ENCODE data around the gene GOLGA1.
"Not testable (repeated sequence)": the region's sequence is repeated elsewhere in the genome, so short reads cannot be mapped to it uniquely, and the experiment has no call there.

The GOLGA1 gene

DNA sequence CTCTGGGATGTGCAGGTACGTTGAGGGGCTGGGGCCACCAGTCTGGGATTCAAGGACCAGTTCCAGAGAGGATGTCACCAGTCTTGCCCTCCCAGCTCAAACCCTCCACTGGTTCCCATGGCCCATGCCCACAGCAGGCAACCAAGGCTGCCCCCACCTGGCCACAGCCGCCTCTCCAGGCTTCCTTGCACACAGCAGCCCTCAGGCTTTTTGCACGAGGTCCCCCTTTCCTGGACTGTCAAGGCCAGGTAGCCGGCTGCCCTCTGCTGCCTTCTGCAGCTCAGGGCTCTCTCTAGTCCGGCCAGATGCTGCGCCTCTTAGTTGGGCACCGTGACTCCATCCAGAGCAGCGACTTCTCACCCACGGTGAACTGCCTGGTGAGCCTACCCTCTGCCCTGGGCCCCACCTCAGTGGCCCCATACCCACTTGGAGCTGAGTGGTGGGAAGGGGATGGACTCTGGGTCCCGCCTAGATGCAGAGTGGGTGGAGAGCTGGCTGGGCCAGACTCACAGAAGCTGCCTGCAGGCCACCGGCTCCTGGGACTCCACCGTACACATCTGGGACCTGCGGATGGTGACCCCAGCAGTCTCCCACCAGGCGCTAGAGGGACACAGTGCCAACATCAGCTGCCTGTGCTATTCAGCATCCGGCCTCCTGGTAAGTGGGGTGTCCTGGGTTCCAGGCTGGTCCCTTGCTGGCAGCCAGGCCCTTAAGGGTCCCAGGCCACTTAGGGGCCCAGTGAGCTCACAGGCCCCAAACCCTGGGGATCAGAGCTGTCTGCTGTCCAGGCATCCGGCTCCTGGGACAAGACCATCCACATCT, 84.7 kb downstream of the GOLGA1 start:
- in situ Hi-C loops (cut with MboI; ENCODE audit: low sequenced_read_pairs), result no loop called here

DNA sequence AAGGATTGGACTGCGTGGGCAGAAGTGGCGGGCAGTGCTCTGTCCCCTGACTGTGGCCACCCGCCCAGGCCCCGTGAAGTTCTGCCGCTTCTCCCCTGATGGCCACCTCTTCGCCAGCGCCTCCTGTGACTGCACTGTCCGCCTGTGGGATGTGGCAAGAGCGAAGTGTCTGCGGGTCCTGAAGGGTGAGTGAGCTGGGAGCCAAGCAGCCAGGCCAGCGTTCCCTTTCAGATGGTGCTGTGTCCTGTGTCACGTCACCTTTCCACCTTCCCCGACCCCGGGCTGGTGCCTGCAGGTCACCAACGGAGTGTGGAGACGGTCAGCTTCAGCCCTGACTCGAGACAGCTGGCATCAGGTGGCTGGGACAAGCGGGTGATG, 85.3 kb downstream of the GOLGA1 start:
- Histone ChIP-seq H3K4me1 (peaks cover 18% of the 10 kb centered on the region), H3K9me3 (no peaks in the 10 kb centered on the region), H3K36me3 (replicated peaks) (peaks cover 44% of the 10 kb centered on the region), H3K4me3 (no peak overlapping the region), H3K27me3 (ENCODE audit: low read depth) (no peaks in the 10 kb centered on the region)
- in situ Hi-C loops (cut with MboI; ENCODE audit: low sequenced_read_pairs), result no loop called here
- no peak for DNase-seq (ENCODE audit: low spot score in 2 of 2)

More for the DNA sequence above, 84.7 kb downstream of the GOLGA1 start:
- peaks cover 50% of the 10 kb centered on the region for H3K36me3 ChIP-seq (replicated peaks)
- H3K27me3 ChIP-seq (ENCODE audit: low read depth), result no peaks in the 10 kb centered on the region
- H3K4me3 ChIP-seq, result no peak overlapping the region
- DNase-seq (ENCODE audit: low spot score in 2 of 2), result peak in 1 of 2 experiments; percentile 74
- H3K9me3 ChIP-seq, result no peaks in the 10 kb centered on the region
- peaks cover 18% of the 10 kb centered on the region for H3K4me1 ChIP-seq

DNA sequence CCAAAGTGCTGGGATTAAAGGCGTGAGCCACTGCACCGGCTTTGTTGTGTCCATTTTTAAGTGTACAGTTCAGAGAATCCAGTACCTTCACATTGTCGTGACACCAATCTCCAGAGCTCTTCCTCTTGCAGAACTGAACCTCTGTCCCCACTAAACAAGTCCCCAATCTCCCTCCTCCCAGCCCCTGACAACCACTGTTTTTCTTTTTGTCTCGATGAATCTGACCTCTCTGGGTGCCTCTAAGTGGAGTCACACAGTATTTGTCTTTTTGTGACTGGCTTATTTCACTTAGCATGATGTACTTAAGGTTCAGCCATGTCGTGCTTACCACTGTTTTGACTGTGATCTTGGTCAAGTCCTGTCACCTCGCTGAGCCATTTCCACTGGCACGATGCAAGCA, 86.1 kb downstream of the GOLGA1 start:
- no peaks in the 10 kb centered on the region for H3K27me3 ChIP-seq (ENCODE audit: low read depth)
- no peak overlapping the region for H3K4me3 ChIP-seq
- peaks cover 36% of the 10 kb centered on the region for H3K36me3 ChIP-seq (replicated peaks)
- H3K9me3 ChIP-seq, result no peaks in the 10 kb centered on the region
- DNase-seq (ENCODE audit: low spot score in 2 of 2), result no peak
- in situ Hi-C loops (cut with MboI; ENCODE audit: low sequenced_read_pairs), result loop anchor here (5.0 kb wide), 1 partner anchor 83 kb away; the partner anchor contains the start of gene NR6A1
- peaks cover 12% of the 10 kb centered on the region for H3K4me1 ChIP-seq

DNA sequence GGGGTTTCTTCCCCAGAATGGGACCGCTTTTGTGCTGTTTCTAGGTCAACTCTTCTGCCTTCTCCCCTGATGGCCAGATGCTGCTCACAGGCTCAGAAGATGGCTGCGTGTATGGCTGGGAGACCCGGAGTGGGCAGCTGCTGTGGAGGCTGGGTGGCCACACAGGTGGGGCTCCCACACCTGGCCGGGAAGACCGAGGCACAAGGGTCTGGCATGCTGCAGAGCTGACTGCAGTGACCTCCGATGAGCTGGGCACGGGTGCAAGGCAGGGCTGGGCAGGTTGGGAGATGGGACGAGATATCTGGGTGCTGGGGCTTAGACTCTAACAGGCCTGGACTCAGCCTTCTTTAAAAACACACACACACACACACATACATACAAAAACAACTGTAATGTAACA, 86.7 kb downstream of the GOLGA1 start:
- Histone ChIP-seq H3K27me3 (ENCODE audit: low read depth) (no peaks in the 10 kb centered on the region), H3K4me1 (peaks cover 8% of the 10 kb centered on the region), H3K36me3 (replicated peaks) (peaks cover 30% of the 10 kb centered on the region), H3K9me3 (no peaks in the 10 kb centered on the region), H3K4me3 (no peak overlapping the region)
- in situ Hi-C loops (cut with MboI; ENCODE audit: low sequenced_read_pairs), result loop anchor here (5.0 kb wide), 1 partner anchor 82 kb away; the partner anchor contains the start of gene NR6A1
- no peak for DNase-seq (ENCODE audit: low spot score in 2 of 2)

DNA sequence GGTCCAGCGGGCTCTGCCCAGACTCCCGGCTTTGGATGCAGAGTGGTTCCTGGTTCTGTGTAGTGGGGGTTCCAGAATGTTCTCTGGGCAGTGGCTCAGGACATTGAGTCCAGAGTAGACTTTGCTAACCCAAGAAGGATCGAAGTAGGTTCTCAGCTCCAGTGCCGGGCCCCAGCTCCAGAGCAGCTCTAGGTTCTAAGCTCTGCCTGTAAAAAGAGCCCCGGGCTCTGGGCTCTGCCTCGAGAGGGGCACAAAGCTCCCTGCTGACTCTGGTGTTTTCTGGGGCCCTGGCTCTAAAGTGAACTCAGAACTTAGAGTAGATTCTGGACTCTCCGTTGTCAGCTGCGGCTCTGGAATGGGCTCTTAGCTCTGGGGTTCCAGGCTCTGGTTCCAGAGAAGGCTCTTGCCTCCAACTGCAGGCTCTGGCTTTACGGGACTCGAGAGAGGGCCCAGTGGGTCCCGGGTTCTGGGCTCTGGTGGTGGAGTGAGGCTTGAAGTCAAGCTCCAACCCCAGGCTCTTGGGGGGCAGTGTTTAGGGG, 87.2 kb downstream of the GOLGA1 start:
- in situ Hi-C loops (cut with MboI; ENCODE audit: low sequenced_read_pairs), result loop anchor here (5.0 kb wide), 1 partner anchor 81 kb away; the partner anchor contains the start of gene NR6A1
- Histone ChIP-seq H3K9me3 (no peaks in the 10 kb centered on the region), H3K27me3 (ENCODE audit: low read depth) (no peaks in the 10 kb centered on the region), H3K4me3 (peak overlapping the region; percentile 40), H3K36me3 (replicated peaks) (peaks cover 25% of the 10 kb centered on the region), H3K4me1 (peaks cover 8% of the 10 kb centered on the region)
- no peak for DNase-seq (ENCODE audit: low spot score in 2 of 2)

DNA sequence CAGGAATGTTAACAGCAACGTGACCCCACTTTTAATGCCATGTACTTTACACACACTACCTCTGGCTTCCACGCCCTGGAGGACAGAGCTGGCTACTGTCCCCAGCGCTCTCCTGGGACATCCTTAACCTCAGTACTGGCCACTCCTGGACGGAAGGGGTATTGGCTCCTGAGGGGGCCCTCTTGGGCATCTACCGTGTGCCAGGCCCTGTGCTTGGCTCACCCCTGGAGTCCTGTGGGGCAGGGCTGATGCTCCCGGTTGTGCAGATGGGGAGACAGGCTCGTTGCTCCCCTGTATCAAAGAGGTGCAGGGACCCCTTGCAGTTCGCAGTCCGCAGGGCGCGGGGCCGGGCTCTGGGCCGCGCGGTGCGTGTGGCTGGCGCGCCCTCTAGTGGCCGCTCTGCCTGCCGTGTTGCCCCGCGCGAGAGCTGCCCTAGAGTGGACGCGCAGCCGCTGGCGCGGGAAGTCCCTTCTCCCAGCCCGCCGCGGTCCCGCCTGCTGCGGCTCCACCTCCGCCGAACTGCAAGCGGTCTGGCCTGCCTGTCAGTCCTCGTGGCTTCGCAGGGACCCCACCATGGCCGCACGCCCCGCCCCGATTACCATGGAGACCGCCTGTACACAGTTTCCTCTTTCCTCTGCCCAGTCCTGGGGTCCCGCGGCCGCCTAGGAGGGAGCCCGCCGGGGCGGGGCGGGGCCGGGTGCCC, 87.9 kb downstream of the GOLGA1 start, which contains the start of gene WDR38:
Gene WDR38 (plus strand): TSS at position 632 of the 703 bp plus-strand sequence. CDS start 72 bp downstream, outside the sequence.
- H3K4me1 ChIP-seq, result peaks cover 8% of the 10 kb centered on the region
- no peaks in the 10 kb centered on the region for H3K9me3 ChIP-seq
- peak; percentile 65 to 83 for DNase-seq (ENCODE audit: low spot score in 2 of 2)
- peaks cover 18% of the 10 kb centered on the region for H3K36me3 ChIP-seq (replicated peaks)
- H3K4me3 ChIP-seq, result peak within 1 kb of the TSS; percentile 40
- in situ Hi-C loops (cut with MboI; ENCODE audit: low sequenced_read_pairs), result loop anchor here (5.0 kb wide), 1 partner anchor 81 kb away; the partner anchor contains the start of gene NR6A1
- H3K27me3 ChIP-seq (ENCODE audit: low read depth), result no peaks in the 10 kb centered on the region

DNA sequence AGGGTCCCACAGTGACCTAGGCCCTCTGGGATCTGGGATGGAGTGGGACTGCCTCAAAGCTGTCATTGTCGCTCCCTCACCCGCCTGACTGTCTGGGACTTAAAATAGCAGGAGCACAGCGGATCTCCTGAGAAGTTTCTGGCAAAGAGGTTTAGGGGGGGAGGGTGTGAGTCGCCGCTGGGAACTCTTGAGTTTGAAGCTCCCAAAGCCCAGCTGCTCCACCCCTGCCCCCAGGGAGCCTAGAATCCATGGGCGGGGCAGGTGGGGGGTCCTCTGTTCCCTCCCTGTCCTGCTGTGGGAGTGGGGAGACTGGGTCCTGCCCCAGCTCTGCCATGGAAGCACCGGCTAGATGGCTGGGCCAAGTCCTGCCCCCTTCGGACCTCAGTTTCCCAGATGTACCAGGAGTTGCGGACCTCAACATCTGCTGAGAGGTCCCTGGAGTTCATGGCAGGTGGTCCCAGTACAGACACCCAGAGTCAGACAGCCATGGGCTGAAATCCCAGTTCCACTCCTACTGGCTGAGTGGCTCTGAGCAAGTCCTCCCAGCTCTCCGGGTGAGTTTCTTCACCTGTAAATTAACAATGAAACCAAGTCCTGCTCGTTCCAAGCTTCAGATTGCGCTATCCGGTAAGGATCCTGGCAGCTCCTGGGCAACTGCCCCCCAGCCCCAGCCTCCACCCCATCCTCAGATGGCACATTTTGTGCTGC, 88.6 kb downstream of the GOLGA1 start:
- in situ Hi-C loops (cut with MboI; ENCODE audit: low sequenced_read_pairs), result loop anchor here (5.0 kb wide), 1 partner anchor 80 kb away; the partner anchor contains the start of gene NR6A1
- H3K4me3 ChIP-seq, result peak overlapping the region; percentile 40; the same call in 1 of the 2 replicates
- no peaks in the 10 kb centered on the region for H3K27me3 ChIP-seq (ENCODE audit: low read depth)
- peaks cover 8% of the 10 kb centered on the region for H3K4me1 ChIP-seq
- DNase-seq (ENCODE audit: low spot score in 2 of 2), result no peak
- H3K9me3 ChIP-seq, result no peaks in the 10 kb centered on the region
- peaks cover 11% of the 10 kb centered on the region for H3K36me3 ChIP-seq (replicated peaks)

DNA sequence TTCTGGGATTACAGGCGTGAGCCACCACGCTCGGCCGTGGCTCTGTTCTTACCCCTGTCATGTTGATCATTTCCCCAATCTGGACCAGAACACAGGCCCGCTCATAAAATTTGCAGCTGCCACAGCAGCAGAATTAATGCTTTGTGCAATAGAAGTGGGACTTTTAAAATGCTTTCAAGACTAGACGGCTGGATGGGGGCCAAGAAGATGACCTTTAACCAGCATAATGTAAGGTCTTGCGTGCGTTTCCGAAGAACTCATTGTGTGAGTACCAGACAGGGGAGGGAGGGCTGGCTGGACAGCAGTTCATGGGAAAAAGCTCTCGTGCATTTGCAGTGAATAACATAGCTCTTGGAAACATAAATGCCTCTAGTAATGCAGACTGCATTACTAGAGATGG, 91.1 kb downstream of the GOLGA1 start:
- no peak overlapping the region for H3K4me3 ChIP-seq
- H3K27me3 ChIP-seq (ENCODE audit: low read depth), result no peaks in the 10 kb centered on the region
- no peaks in the 10 kb centered on the region for H3K36me3 ChIP-seq (replicated peaks)
- in situ Hi-C loops (cut with MboI; ENCODE audit: low sequenced_read_pairs), result loop anchor here (5.0 kb wide), 1 partner anchor 78 kb away; the partner anchor contains the start of gene NR6A1
- DNase-seq (ENCODE audit: low spot score in 2 of 2), result peak in 1 of 2 experiments; percentile 57
- H3K9me3 ChIP-seq, result no peaks in the 10 kb centered on the region
- H3K4me1 ChIP-seq, result peaks cover 8% of the 10 kb centered on the region

DNA sequence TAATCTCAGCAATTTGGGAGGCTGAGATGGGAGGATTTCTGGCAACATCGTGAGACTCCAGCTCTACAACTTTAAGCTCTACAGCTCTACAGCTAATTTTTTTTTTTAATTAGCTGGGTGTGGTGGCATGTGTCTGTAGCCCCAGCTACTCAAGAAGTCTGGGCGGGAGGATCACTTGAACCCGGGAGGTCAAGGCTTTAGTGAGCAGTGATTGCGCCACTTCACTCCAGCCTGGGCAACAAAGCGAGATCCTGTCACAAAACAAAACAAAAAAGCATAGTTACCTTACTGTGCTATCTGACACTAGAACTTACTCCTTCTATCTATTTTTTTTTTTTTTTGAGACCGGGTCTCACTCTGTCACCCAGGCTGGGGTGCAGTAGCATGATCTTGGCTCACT, 93.9 kb downstream of the GOLGA1 start:
- no peaks in the 10 kb centered on the region for H3K36me3 ChIP-seq (replicated peaks)
- no peaks in the 10 kb centered on the region for H3K4me1 ChIP-seq
- no peaks in the 10 kb centered on the region for H3K27me3 ChIP-seq (ENCODE audit: low read depth)
- DNase-seq (ENCODE audit: low spot score in 2 of 2), result no peak
- in situ Hi-C loops (cut with MboI; ENCODE audit: low sequenced_read_pairs), result no loop called here
- no peak overlapping the region for H3K4me3 ChIP-seq
- no peaks in the 10 kb centered on the region for H3K9me3 ChIP-seq

DNA sequence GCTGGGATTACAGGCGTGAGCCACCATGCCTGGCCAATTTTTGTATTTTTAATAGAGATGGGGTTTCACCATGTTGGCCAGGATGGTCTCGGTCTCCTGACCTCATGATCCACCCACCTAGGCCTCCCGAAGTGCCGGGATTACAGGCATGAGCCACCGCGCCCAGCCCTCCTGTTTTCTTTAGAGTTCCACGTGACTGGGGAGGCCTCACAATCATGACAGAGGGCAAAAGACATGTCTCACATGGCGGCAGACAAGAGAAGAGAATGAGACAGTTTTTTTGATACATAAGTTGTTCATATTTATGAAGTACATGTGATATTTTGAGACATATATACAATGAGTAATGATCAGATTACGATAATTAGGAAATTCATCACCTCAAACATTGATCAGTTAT, 94.4 kb downstream of the GOLGA1 start:
- in situ Hi-C loops (cut with MboI; ENCODE audit: low sequenced_read_pairs); DNase-seq (ENCODE audit: low spot score in 2 of 2); H3K4me1 ChIP-seq; H3K36me3 ChIP-seq (replicated peaks); H3K4me3 ChIP-seq; H3K9me3 ChIP-seq; H3K27me3 ChIP-seq (ENCODE audit: low read depth): not testable (repeated sequence)

DNA sequence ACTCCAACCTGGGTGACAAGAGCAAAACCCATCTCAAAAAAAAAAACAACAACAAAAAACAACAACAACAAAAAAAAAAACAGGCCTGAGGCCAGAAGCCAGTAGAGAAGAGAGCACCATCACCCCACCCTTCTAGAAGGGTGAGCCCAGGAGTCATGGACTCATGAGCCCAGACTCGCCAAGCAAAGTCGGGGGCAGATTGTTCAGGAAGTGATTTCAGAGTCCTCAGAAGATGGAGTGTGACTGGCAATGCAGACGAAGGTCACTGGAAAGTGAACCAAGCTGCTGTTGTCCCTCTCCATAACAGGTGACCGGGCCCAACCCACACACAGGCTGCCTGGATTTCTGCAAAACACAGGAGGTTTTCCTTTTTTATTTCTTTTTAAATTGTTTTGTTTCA, 96.6 kb downstream of the GOLGA1 start:
- DNase-seq (ENCODE audit: low spot score in 2 of 2), result no peak
- H3K4me1 ChIP-seq, result no peaks in the 10 kb centered on the region
- no peaks in the 10 kb centered on the region for H3K27me3 ChIP-seq (ENCODE audit: low read depth)
- H3K36me3 ChIP-seq (replicated peaks), result no peaks in the 10 kb centered on the region
- H3K9me3 ChIP-seq, result no peaks in the 10 kb centered on the region
- H3K4me3 ChIP-seq, result no peak overlapping the region
- in situ Hi-C loops (cut with MboI; ENCODE audit: low sequenced_read_pairs), result no loop called here

DNA sequence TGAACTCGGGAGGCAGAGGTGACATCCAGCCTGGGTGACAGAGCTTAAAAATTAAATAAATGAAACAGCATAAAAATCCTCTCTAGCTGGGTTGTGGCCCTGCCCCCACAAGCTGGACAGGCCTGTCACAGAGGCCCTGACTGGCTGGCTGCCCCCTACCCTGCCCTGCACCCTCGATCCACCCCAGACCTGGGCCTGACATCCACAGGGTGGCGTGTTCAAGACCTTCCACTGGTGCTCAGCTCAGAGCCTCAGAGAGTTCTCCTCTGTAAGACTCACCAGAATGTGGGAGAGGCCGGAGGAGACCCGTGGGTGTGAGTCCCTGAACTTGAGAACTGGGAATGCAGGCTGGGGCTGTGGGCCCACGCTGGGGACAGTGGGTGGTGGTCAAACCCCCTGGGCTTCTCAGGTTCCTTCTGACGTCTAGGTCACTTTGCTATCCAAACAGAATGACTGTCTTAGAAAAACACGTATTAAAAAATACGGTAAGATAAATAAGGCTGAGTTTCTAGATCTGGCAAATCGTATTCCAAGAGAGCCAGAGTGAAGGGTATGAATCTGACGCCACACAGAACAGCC, 97.3 kb downstream of the GOLGA1 start:
- no peak overlapping the region for H3K4me3 ChIP-seq
- H3K36me3 ChIP-seq (replicated peaks), result no peaks in the 10 kb centered on the region
- no peaks in the 10 kb centered on the region for H3K27me3 ChIP-seq (ENCODE audit: low read depth)
- no peaks in the 10 kb centered on the region for H3K4me1 ChIP-seq
- H3K9me3 ChIP-seq, result no peaks in the 10 kb centered on the region
- in situ Hi-C loops (cut with MboI; ENCODE audit: low sequenced_read_pairs), result no loop called here
- no peak for DNase-seq (ENCODE audit: low spot score in 2 of 2)
